ENCODE data around the gene NFIB. TPM values are rescaled to one million over a fixed set of nuclear protein-coding genes. Genes with fewer than 3 reads are reported as not detected.
A peak's percentile ranks its signal among the peaks of the same experiment; 100 is the strongest.

Gene NFIB
- total and polyA plus RNA-seq, 2 of the 13 experiments (the other 11 are each of a cell fraction or from before 2014, with no cell fraction given): 0.98 to 4.6 TPM

DNA sequence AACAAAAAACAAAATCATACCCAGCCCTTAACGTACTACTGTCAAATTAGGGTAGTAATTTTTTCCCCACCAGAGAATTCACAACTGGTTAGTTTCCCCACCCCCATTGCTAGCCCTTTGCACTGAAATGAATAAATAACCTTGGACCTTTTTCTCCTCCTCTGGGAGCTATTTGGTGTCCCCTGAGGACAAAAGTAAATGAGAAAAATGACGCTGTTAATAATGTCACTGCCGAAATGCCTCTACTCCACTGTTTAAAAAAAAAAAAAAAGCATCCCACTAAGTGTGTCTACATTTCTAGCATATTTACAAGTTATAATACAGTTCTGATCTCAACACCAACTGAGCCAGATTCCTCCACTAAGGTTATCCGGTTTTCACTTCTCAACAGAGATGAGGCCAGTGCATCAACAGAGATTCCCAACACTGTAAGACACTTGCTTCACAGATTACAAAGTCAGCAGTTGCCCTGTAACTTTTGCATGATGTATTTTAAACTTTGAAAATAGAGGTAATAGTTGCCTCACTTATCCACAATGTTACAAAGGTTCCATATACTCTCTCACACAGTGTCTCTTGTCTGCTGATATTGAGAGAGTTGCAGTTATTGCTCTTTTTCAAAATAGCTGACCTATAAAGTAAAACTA is 5.1 kb upstream of the NFIB start:
- Histone ChIP-seq H3K36me3 (replicated peaks in 1 of 2; ENCODE audit: control insufficient read depth in 1 of 2, insufficient read depth in 2 of 2, low read length in 2 of 2) (no peaks in the 10 kb centered on the region), H3K9me3 (ENCODE audit: low read length) (no peaks in the 10 kb centered on the region), H4K20me1 (ENCODE audit: insufficient read depth, low read length) (no peaks in the 10 kb centered on the region), H3K4me3 (replicated peaks in 1 of 3; ENCODE audit: insufficient read depth in 1 of 3, low read depth in 2 of 3, low read length in 3 of 3) (no peak overlapping the region), H3K4me2 (ENCODE audit: low read depth, low read length) (peak overlapping the region; percentile 5; the same call in 1 of the 2 replicates), H3K27me3 (ENCODE audit: control insufficient read depth in 1 of 2, insufficient read depth in 2 of 2, low read length in 2 of 2) (peaks cover 0 to 6% of the 10 kb centered on the region in 2 experiments; a peak in 2 of 5 replicates), H2AFZ (ENCODE audit: low read length) (no peak overlapping the region), H3K9ac (ENCODE audit: insufficient read depth, low read depth, low read length) (no peak overlapping the region), H3K4me1 (ENCODE audit: insufficient read depth, low read length) (peaks cover 55% of the 10 kb centered on the region), H3K79me2 (ENCODE audit: insufficient read depth, low read length) (no peaks in the 10 kb centered on the region), H3K27ac (ENCODE audit: extremely low read length, insufficient read depth, low read length) (no peak overlapping the region)
- no peak for ATAC-seq
- in situ Hi-C loops (cut with HindIII; ENCODE audit: extremely low pct_ligation_motif_present, low pct_unique_long_range_greater_than_20kb): no loop called here
- ChIA-PET POLR2A (interaction anchor here (0.9 kb wide), 1 partner anchor 143 kb away, joined by 3 read pairs; no protein-coding TSS in a partner anchor), CTCF (ENCODE audit: low intra/inter-chr PET ratio, low total read pairs) (no interaction called here)
- 3% methylated on average over 4 of the region's 4 CpGs for WGBS (ENCODE audit: low lambda C conversion rate)
- intact Hi-C loops (cut with micrococcal nuclease; ENCODE audit: unreplicated experiment): no loop called here
- BruUV-seq (replicated peaks): no TSS peak
- FAIRE-seq: no peak
- no peak for DNase-seq (ENCODE audit: low spot score)
- no peak for TF ChIP-seq ZNF331 (CRISPR knock-in tag; IDR thresholded peaks at IDR 0.05)
- TF ChIP-seq THRA (CRISPR knock-in tag; IDR thresholded peaks at IDR 0.05; ENCODE audit: borderline replicate concordance): peak; percentile 69; the same call in 1 of the 2 replicates
- TF ChIP-seq NCOR1 (IDR thresholded peaks at IDR 0.05; ENCODE audit: borderline replicate concordance, low read length): no peak

GRCh38 chr9:14318361-14318760 is 4.4 kb upstream of the NFIB start:
- H3K36me3 ChIP-seq (replicated peaks in 1 of 2; ENCODE audit: control insufficient read depth in 1 of 2, insufficient read depth in 2 of 2, low read length in 2 of 2): no peaks in the 10 kb centered on the region
- H3K9ac ChIP-seq (ENCODE audit: insufficient read depth, low read depth, low read length): no peak overlapping the region
- H3K4me1 ChIP-seq (ENCODE audit: insufficient read depth, low read length): peaks cover 52% of the 10 kb centered on the region
- peaks cover 0 to 6% of the 10 kb centered on the region in 2 experiments; a peak in 2 of 5 replicates for H3K27me3 ChIP-seq (ENCODE audit: control insufficient read depth in 1 of 2, insufficient read depth in 2 of 2, low read length in 2 of 2)
- H3K9me3 ChIP-seq (ENCODE audit: low read length): no peaks in the 10 kb centered on the region
- no TSS peak for BruUV-seq (replicated peaks)
- H3K4me3 ChIP-seq (replicated peaks in 1 of 3; ENCODE audit: insufficient read depth in 1 of 3, low read depth in 2 of 3, low read length in 3 of 3): no peak overlapping the region
- ChIA-PET CTCF (ENCODE audit: low intra/inter-chr PET ratio, low total read pairs) (no interaction called here), POLR2A (interaction anchor here (0.9 kb wide), 1 partner anchor 142 kb away, joined by 3 read pairs; no protein-coding TSS in a partner anchor)
- no peak overlapping the region for H2AFZ ChIP-seq (ENCODE audit: low read length)
- no peak for ATAC-seq
- WGBS (ENCODE audit: low lambda C conversion rate): 36% methylated on average over 2 of the region's 2 CpGs
- no peaks in the 10 kb centered on the region for H3K79me2 ChIP-seq (ENCODE audit: insufficient read depth, low read length)
- intact Hi-C loops (cut with micrococcal nuclease; ENCODE audit: unreplicated experiment) (no loop called here), in situ Hi-C loops (cut with HindIII; ENCODE audit: extremely low pct_ligation_motif_present, low pct_unique_long_range_greater_than_20kb) (no loop called here)
- no peak overlapping the region for H3K27ac ChIP-seq (ENCODE audit: extremely low read length, insufficient read depth, low read length)
- TF ChIP-seq MAFG (CRISPR knock-in tag; IDR thresholded peaks at IDR 0.05): no peak
- no peaks in the 10 kb centered on the region for H4K20me1 ChIP-seq (ENCODE audit: insufficient read depth, low read length)
- DNase-seq (ENCODE audit: low spot score): no peak
- FAIRE-seq: no peak
- no peak overlapping the region for H3K4me2 ChIP-seq (ENCODE audit: low read depth, low read length)

Data from HepG2 (cell line).